Adrenal gland (tissue), 5 donors: Measurements from ENCODE around the gene PRKCB.

Experiments used
- POLR2A ChIP-seq, 2 donors: fragments of 450-650 bp; IDR thresholded peaks; one replicate each; pipeline ENCODE4 v1.6.1; 2017; ENCODE audit warnings: antibody characterized with exemption in 2 of 2, mild to moderate bottlenecking in 2 of 2, moderate library complexity in 1 of 2
- TF ChIP-seq, protein P1 (sequence below), 6 experiments: fragments of 450-650 bp in 4 of 6; fragments of 200-600 bp in 2 of 6; sonication (generic) in 1 of 6; IDR thresholded peaks; 1 replicate in 5 of 6; 2 replicates in 1 of 6; pipeline versions ENCODE4 v1.5.1 to v1.8.0; 2016 to 2021; ENCODE audit warnings: antibody characterized with exemption in 6 of 6, mild to moderate bottlenecking in 2 of 6, moderate library complexity in 1 of 6
- donor health status: DM: no; HTN: no; CAD: no.

- TF ChIP-seq POLR2A (IDR thresholded peaks at IDR 0.05), result no peak
- TF ChIP-seq, protein P1, sequence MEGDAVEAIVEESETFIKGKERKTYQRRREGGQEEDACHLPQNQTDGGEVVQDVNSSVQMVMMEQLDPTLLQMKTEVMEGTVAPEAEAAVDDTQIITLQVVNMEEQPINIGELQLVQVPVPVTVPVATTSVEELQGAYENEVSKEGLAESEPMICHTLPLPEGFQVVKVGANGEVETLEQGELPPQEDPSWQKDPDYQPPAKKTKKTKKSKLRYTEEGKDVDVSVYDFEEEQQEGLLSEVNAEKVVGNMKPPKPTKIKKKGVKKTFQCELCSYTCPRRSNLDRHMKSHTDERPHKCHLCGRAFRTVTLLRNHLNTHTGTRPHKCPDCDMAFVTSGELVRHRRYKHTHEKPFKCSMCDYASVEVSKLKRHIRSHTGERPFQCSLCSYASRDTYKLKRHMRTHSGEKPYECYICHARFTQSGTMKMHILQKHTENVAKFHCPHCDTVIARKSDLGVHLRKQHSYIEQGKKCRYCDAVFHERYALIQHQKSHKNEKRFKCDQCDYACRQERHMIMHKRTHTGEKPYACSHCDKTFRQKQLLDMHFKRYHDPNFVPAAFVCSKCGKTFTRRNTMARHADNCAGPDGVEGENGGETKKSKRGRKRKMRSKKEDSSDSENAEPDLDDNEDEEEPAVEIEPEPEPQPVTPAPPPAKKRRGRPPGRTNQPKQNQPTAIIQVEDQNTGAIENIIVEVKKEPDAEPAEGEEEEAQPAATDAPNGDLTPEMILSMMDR (IDR thresholded peaks at IDR 0.05), result no peak
Measured at GRCh38 chr16:24140730-24141129, 304.9 kb downstream of the PRKCB start.
